Ovary (tissue), 9 donors: ENCODE measurements around the gene GPLD1. TPM values are rescaled to one million over a fixed set of nuclear protein-coding genes. Genes with fewer than 3 reads are reported as not detected.
"Not testable (repeated sequence)": the region's sequence is repeated elsewhere in the genome, so short reads cannot be mapped to it uniquely, and the experiment has no call there.

Experiments used
- DNase-seq, 5 donors: peaks; one replicate each; pipeline ENCODE4 v3.0.0-alpha.2; 2019 to 2020
- H3K27ac ChIP-seq, 2 donors: fragments of 200-600 bp; one replicate each; pipeline versions ENCODE4 v1.5.1 to v1.8.0; 2019 to 2022
- H3K27me3 ChIP-seq: fragments of 200-600 bp; one replicate; pipeline ENCODE4 v1.8.0; 2022
- H3K36me3 ChIP-seq: fragments of 200-600 bp; sonication (generic); one replicate; pipeline ENCODE4 v1.5.1; 2019
- H3K4me1 ChIP-seq: one replicate; pipeline ENCODE4 v1.8.1; 2013; ENCODE audit warnings: mild to moderate bottlenecking, moderate library complexity; ENCODE audit not compliant: insufficient read depth
- H3K4me3 ChIP-seq: fragments of 200-600 bp; sonication (generic); one replicate; pipeline ENCODE4 v1.5.1; 2017
- H3K9me3 ChIP-seq, 2 donors: fragments of 200-600 bp in 1 of 2; sonication (generic) in 1 of 2; one replicate each; pipeline versions ENCODE4 v1.5.1 to v1.8.1; 2013 to 2019; ENCODE audit warnings: mild to moderate bottlenecking in 1 of 2, moderate library complexity in 1 of 2
- CTCF ChIP-seq, 3 donors: fragments of 450-650 bp in 2 of 3; fragments of 200-600 bp in 1 of 3; IDR thresholded peaks; one replicate each; pipeline versions ENCODE4 v1.5.1 to v1.8.0; 2016 to 2022; ENCODE audit warnings: antibody characterized with exemption in 3 of 3, mild to moderate bottlenecking in 1 of 3
- EP300 ChIP-seq: sonication (generic); formaldehyde crosslinking; IDR thresholded peaks from one replicate; pipeline ENCODE4 v1.6.1; 2017; ENCODE audit warnings: antibody characterized with exemption
- POLR2A ChIP-seq: fragments of 450-650 bp; IDR thresholded peaks from one replicate; pipeline ENCODE4 v1.6.1; 2017; ENCODE audit warnings: antibody characterized with exemption, mild to moderate bottlenecking, moderate library complexity
- WGBS, 3 donors: extraction: QIAGEN DNeasy Blood & Tissue Kit in 1 of 3; methylation state at CpG; one replicate each; pipeline versions ENCODE4 v1.1.5 to v1.1.7; 2013 to 2017; 5-methylcytosine and 5-hydroxymethylcytosine counted together
- intact Hi-C, 4 donors: fragments of 100-400 bp; cut with DNase I; formaldehyde crosslinking; loops; one replicate each; pipeline versions ENCODE4 v1.11.0 to v1.15.1; 2022 to 2023
- polyA plus RNA-seq, 2 donors: library from polyadenylated mRNA; stranded (reverse); fragments of 200-250 nt in 1 of 2; fragments of 350-450 nt in 1 of 2; fragmentation: Illumina TruSeq in 1 of 2; extraction: RNeasy Lipid Tissue Mini Kit (QIAGEN cat#74804) in 1 of 2; gene quantifications; one replicate each; pipeline ENCODE4 v1.2.3, GENCODE V29; 2013 to 2014
- total RNA-seq, 7 donors: library from RNA; depleted of rRNA in 2 of 7; stranded (reverse); fragments of >200 nt in 2 of 7; fragmentation: NEBNext Ultra II Directional in 3 of 7; extraction: Animal tissue kit (Norgen Biotek cat#: 25700) in 3 of 7; gene quantifications; one replicate each; pipeline versions ENCODE4 v1.1.0 to v1.2.4, GENCODE V29; 2016 to 2023
- donor health status: DM: no; HTN: no; CAD: no; lungs with moderate emphysema.
- donor health status: DM: no; HTN: no; CAD: no.
- donor health status: Bipolar disorder and iron deficiency.
- donor health status: DM: yes; HTN: yes; CAD: no.
- donor health status: DM: no; HTN: no; CAD: no.
- donor health status: DM: yes; HTN: yes; CAD: no.

Gene GPLD1
- total and polyA plus RNA-seq, 9 donors, result 1.2 to 3.3 (median 2.6) TPM

- WGBS, 3 donors, result 65 to 69% (median 67%) methylated on average over 13 of the region's 13 CpGs
- intact Hi-C loops, result no loop called here
- H3K36me3 ChIP-seq, result no peaks in the 10 kb centered on the region
Observed at GRCh38 chr6:24522228-24523176, 33.1 kb upstream of the GPLD1 start.

GRCh38 chr6:24520929-24521546, 31.7 kb upstream of the GPLD1 start:
- H3K4me3 ChIP-seq, result no peak overlapping the region
- TF ChIP-seq CTCF (IDR thresholded peaks at IDR 0.05), result no peak
- no peak for TF ChIP-seq POLR2A
- peak in 1 of 5 donors; percentile 30 for DNase-seq
- no peaks in the 10 kb centered on the region for H3K27me3 ChIP-seq
- intact Hi-C loops, result no loop called here
- no peak overlapping the region for H3K27ac ChIP-seq
- no peaks in the 10 kb centered on the region for H3K36me3 ChIP-seq
- no peaks in the 10 kb centered on the region for H3K9me3 ChIP-seq
- no peaks in the 10 kb centered on the region for H3K4me1 ChIP-seq
- WGBS, 3 donors, result 54 to 58% (median 57%) methylated on average over 6 of the region's 6 CpGs

More at GRCh38 chr6:24522228-24523176, 33.1 kb upstream of the GPLD1 start:
- Histone ChIP-seq H3K4me1 (no peaks in the 10 kb centered on the region), H3K27ac (no peak overlapping the region), H3K4me3 (no peak overlapping the region), H3K27me3 (no peaks in the 10 kb centered on the region), H3K9me3 (no peaks in the 10 kb centered on the region)
- TF ChIP-seq POLR2A (no peak), CTCF (IDR thresholded peaks at IDR 0.05) (no peak), EP300 (no peak)
- DNase-seq, result peak in 1 of 5 donors; percentile 11

GRCh38 chr6:24517659-24518543, 28.5 kb upstream of the GPLD1 start:
- H3K9me3 ChIP-seq, result no peaks in the 10 kb centered on the region
- no peak overlapping the region for H3K27ac ChIP-seq
- no peaks in the 10 kb centered on the region for H3K27me3 ChIP-seq
- no peaks in the 10 kb centered on the region for H3K36me3 ChIP-seq
- intact Hi-C loops, result no loop called here
- no peaks in the 10 kb centered on the region for H3K4me1 ChIP-seq
- WGBS, 3 donors, result 88 to 93% (median 90%) methylated on average over 4 of the region's 4 CpGs
- no peak overlapping the region for H3K4me3 ChIP-seq
- TF ChIP-seq POLR2A, result no peak
- TF ChIP-seq CTCF (IDR thresholded peaks at IDR 0.05), result no peak
- no peak for DNase-seq

- no peaks in the 10 kb centered on the region for H3K4me1 ChIP-seq
- H3K4me3 ChIP-seq, result no peak overlapping the region
- H3K27ac ChIP-seq, result no peak overlapping the region
- intact Hi-C loops, result no loop called here
- H3K36me3 ChIP-seq, result no peaks in the 10 kb centered on the region
- DNase-seq, result no peak
- 88 to 93% (median 88%) methylated on average over 4 of the region's 4 CpGs for WGBS, 3 donors
- TF ChIP-seq CTCF (IDR thresholded peaks at IDR 0.05), result no peak
- TF ChIP-seq EP300, result no peak
- no peak for TF ChIP-seq POLR2A
- H3K27me3 ChIP-seq, result no peaks in the 10 kb centered on the region
- H3K9me3 ChIP-seq, result no peaks in the 10 kb centered on the region
Observed at GRCh38 chr6:24513602-24514001, 24.2 kb upstream of the GPLD1 start.

GRCh38 chr6:24511976-24512375, 22.6 kb upstream of the GPLD1 start:
- DNase-seq, result not testable (repeated sequence)
- WGBS, 3 donors, result 68 to 71% (median 69%) methylated on average over 6 of the region's 6 CpGs

More at GRCh38 chr6:24511976-24512375, 22.6 kb upstream of the GPLD1 start:
- H3K27me3 ChIP-seq, intact Hi-C loops, H3K4me3 ChIP-seq, H3K9me3 ChIP-seq, H3K36me3 ChIP-seq, H3K27ac ChIP-seq, H3K4me1 ChIP-seq: not testable (repeated sequence)
